ENCODE measurements around the gene ZDHHC4. TPM values are rescaled to one million over a fixed set of nuclear protein-coding genes. Genes with fewer than 3 reads are reported as not detected.

The ZDHHC4 gene
- total and polyA plus RNA-seq, 9 of the 15 experiments (the other 6 are each of a cell fraction or from before 2014, with no cell fraction given), result 33.4 to 106 (median 58.3) TPM

DNA sequence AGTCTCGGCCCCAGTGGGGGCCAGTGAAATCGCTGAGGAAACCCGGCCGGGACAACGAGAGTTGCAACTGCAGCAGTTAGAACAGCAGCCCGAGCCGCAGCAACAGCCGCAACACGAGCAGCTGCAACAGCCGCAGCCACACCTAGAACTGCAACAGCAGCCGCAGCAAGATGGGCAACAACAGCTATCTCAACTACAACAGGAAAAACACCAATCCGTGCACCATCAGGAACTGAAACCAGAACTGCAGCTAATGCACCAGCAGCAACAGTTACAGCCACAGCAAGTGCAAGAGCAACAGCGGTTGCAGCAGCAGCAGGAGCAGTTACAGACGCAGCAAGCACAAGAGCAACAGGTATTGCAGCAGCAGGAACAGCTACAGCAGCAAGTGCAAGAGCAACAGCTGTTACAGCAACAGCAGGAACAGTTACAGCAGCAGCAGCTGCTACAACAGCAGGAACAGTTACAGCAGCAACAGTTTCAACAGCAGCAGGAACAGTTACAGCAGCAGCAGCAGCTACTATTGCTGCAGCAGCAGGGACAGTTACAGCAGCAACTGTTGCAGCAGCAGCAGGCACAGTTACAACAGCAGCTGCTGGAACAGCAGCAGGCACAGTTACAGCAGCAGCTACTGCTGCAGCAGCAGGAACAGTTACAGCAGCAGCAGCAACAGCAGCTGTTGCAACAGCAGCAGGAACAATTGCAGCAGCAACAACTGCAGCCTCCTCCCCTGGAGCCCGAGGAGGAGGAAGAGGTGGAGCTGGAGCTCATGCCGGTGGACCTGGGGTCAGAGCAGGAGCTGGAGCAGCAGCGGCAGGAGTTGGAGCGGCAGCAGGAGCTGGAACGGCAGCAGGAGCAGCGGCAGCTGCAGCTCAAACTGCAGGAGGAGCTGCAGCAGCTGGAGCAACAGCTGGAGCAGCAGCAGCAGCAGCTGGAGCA lies 44.2 kb downstream of the ZDHHC4 start:
- Histone ChIP-seq H3K9me1 (ENCODE audit: control insufficient read depth, insufficient read depth, low read length) (no peaks in the 10 kb centered on the region), H3K36me3 (ENCODE audit: control insufficient read depth, insufficient read depth, low read length) (no peaks in the 10 kb centered on the region), H3K9me3 (replicated peaks; ENCODE audit: control insufficient read depth, insufficient read depth, low read depth, low read length) (no peaks in the 10 kb centered on the region), H3K4me2 (ENCODE audit: insufficient read depth, low read length) (no peak overlapping the region), H3K27ac (ENCODE audit: extremely low read depth, low read depth, low read length) (no peak overlapping the region), H2AFZ (ENCODE audit: low read depth, low read length) (no peak overlapping the region), H3K9ac (ENCODE audit: insufficient read depth in 1 of 2, low read depth in 2 of 2, low read length in 2 of 2) (no peak overlapping the region), H4K20me1 (replicated peaks; ENCODE audit: control insufficient read depth, insufficient read depth, low read length) (no peaks in the 10 kb centered on the region), H3K27me3 (ENCODE audit: control insufficient read depth in 2 of 2, insufficient read depth in 2 of 2, low read length in 2 of 2) (peaks cover 39 to 73% of the 10 kb centered on the region in 2 experiments), H3K79me2 (ENCODE audit: control insufficient read depth, insufficient read depth, low read length) (no peaks in the 10 kb centered on the region), H3K4me1 (replicated peaks in 1 of 2; ENCODE audit: control insufficient read depth in 2 of 2, insufficient read depth in 2 of 2, low read length in 2 of 2) (peaks cover 0 to 21% of the 10 kb centered on the region in 2 experiments; a peak in 2 of 5 replicates), H3K4me3 (no peak overlapping the region)
- no peak for FAIRE-seq
- in situ Hi-C loops (cut with MboI), result no loop called here
- TF ChIP-seq SMAD4 (CRISPR knock-in tag; conservative IDR thresholded peaks at IDR 0.05), result no peak
- no peak for TF ChIP-seq RBM25 (IDR thresholded peaks at IDR 0.05; ENCODE audit: low read depth, low read length, severe bottlenecking)
- TF ChIP-seq ZNF830 (CRISPR knock-in tag; IDR thresholded peaks at IDR 0.05), result no peak
- TF ChIP-seq CEBPG (CRISPR knock-in tag; IDR thresholded peaks at IDR 0.05), result 0 out of 2 replicates have a peak, but pooled peaks have one; percentile 53
- TF ChIP-seq CEBPG (tag; conservative IDR thresholded peaks at IDR 0.05 in 1 of 2, IDR thresholded peaks at IDR 0.05 in 1 of 2), result no peak
- no peak for TF ChIP-seq POLR2B (IDR thresholded peaks at IDR 0.05; ENCODE audit: low read depth, partially characterized antibody)
- no peak for TF ChIP-seq PRMT5 (CRISPR knock-in tag; IDR thresholded peaks at IDR 0.05)
- no peak for TF ChIP-seq TRIM24 (IDR thresholded peaks at IDR 0.05)
- no peak for TF ChIP-seq BRD4 (IDR thresholded peaks at IDR 0.05)
- no TSS peak for BruUV-seq (replicated peaks)
- WGBS (ENCODE audit: insufficient coverage, low coverage, missing lambda C conversion rate), result 8% methylated on average over 19 of the region's 20 CpGs
- intact Hi-C loops (cut with micrococcal nuclease), result no loop called here
- no peak for ATAC-seq
- ChIA-PET CTCF (ENCODE audit: low intra/inter-chr PET ratio) (no interaction called here), POLR2A (interaction anchor here (1.1 to 2.2 kb wide), 3 partner anchors 8 to 12 kb away, joined by 3 to 7 read pairs (median 4); no protein-coding TSS in a partner anchor)
- no peak for DNase-seq (ENCODE audit: extremely low read depth in 1 of 4, low spot score in 3 of 4)
